Measurements from ENCODE around the gene ZSCAN31. TPM values are rescaled to one million over a fixed set of nuclear protein-coding genes. Genes with fewer than 3 reads are reported as not detected.
A peak's percentile ranks its signal among the peaks of the same experiment; 100 is the strongest.
"Not testable (repeated sequence)": the region's sequence is repeated elsewhere in the genome, so short reads cannot be mapped to it uniquely, and the experiment has no call there.

Gene ZSCAN31
- total RNA-seq, 1 experiment from 2014 or later: 4.3 TPM

- DNase-seq (ENCODE audit: low read depth): no peak
These were observed 12.0 kb downstream of the ZSCAN31 start for GRCh38 chr6:28323813-28324424.

- DNase-seq (ENCODE audit: low read depth): no peak
These were observed 13.3 kb downstream of the ZSCAN31 start for GRCh38 chr6:28322661-28323060.

- DNase-seq (ENCODE audit: low read depth): peak; percentile 55
These were observed 18.1 kb downstream of the ZSCAN31 start for GRCh38 chr6:28317866-28318265.

GRCh38 chr6:28315628-28316027 lies 20.3 kb downstream of the ZSCAN31 start:
- no peak for DNase-seq (ENCODE audit: low read depth)

- no peak for DNase-seq (ENCODE audit: low read depth)
These were observed 23.0 kb downstream of the ZSCAN31 start for GRCh38 chr6:28312939-28313338.

- no peak for DNase-seq (ENCODE audit: low read depth)
These were observed 24.7 kb downstream of the ZSCAN31 start for GRCh38 chr6:28311139-28311823.

GRCh38 chr6:28306363-28306762 lies 29.6 kb downstream of the ZSCAN31 start:
- DNase-seq (ENCODE audit: low read depth): not testable (repeated sequence)

GRCh38 chr6:28303570-28303969 lies 32.4 kb downstream of the ZSCAN31 start:
- DNase-seq (ENCODE audit: low read depth): no peak

- DNase-seq (ENCODE audit: low read depth): no peak
These were observed 39.4 kb downstream of the ZSCAN31 start for GRCh38 chr6:28296520-28297060.

- no peak for DNase-seq (ENCODE audit: low read depth)
These were observed 40.6 kb downstream of the ZSCAN31 start for GRCh38 chr6:28295326-28295725.

- no peak for DNase-seq (ENCODE audit: low read depth)
These were observed 44.4 kb downstream of the ZSCAN31 start for GRCh38 chr6:28291573-28291972.

GRCh38 chr6:28282926-28283325 lies 53.0 kb downstream of the ZSCAN31 start:
- no peak for DNase-seq (ENCODE audit: low read depth)

- DNase-seq (ENCODE audit: low read depth): peak; percentile 74
These were observed 54.5 kb downstream of the ZSCAN31 start, which contains the start of gene PGBD1 for GRCh38 chr6:28281288-28282064. Gene PGBD1 (plus strand): TSS chr6:28281572. CDS start chr6:28283814, 2,242 bp downstream.

GRCh38 chr6:28280595-28281287 lies 55.2 kb downstream of the ZSCAN31 start:
- no peak for DNase-seq (ENCODE audit: low read depth)

GRCh38 chr6:28277746-28278145 lies 58.2 kb downstream of the ZSCAN31 start:
- no peak for DNase-seq (ENCODE audit: low read depth)

GRCh38 chr6:28274888-28275287 lies 61.1 kb downstream of the ZSCAN31 start:
- no peak for DNase-seq (ENCODE audit: low read depth)

Small RNAs within 50 kb of the gene (small RNA-seq; reads per million reads assigned to genes)
- not detected for gene AL021997.1
- not detected for gene AL021997.2

Other genes starting within 250 kb of the ZSCAN31 start
- gene ZSCAN16, start 211.5 kb downstream of the ZSCAN31 start, total RNA-seq (2014; rRNA removed; shearing (Covaris generic)): 1.6 and 3.2 TPM in 2 replicates
- gene ZKSCAN8, start 194.3 kb downstream of the ZSCAN31 start, total RNA-seq (2014; rRNA removed; shearing (Covaris generic)): 6.9 and 9.6 TPM in 2 replicates
- 6.5 and 10.7 TPM in 2 replicates for gene ZSCAN9, start 110.9 kb downstream of the ZSCAN31 start, total RNA-seq (2014; rRNA removed; shearing (Covaris generic))
- 3.2 and 4.8 TPM in 2 replicates for gene ZKSCAN4, start 83.9 kb downstream of the ZSCAN31 start, total RNA-seq (2014; rRNA removed; shearing (Covaris generic))
- not detected in 2 replicates for gene NKAPL, start 76.9 kb downstream of the ZSCAN31 start, total RNA-seq (2014; rRNA removed; shearing (Covaris generic))
- 11.1 and 14.5 TPM in 2 replicates for gene ZSCAN26, start 69.0 kb downstream of the ZSCAN31 start, total RNA-seq (2014; rRNA removed; shearing (Covaris generic))
- 6.1 and 6.2 TPM in 2 replicates for gene PGBD1, start 54.6 kb downstream of the ZSCAN31 start, total RNA-seq (2014; rRNA removed; shearing (Covaris generic))
- gene ZKSCAN3, start 13.8 kb upstream of the ZSCAN31 start, total RNA-seq (2014; rRNA removed; shearing (Covaris generic)): 2.9 and 3.4 TPM in 2 replicates
- gene ZSCAN12, start 63.6 kb upstream of the ZSCAN31 start, total RNA-seq (2014; rRNA removed; shearing (Covaris generic)): 3.1 and 3.8 TPM in 2 replicates
- 0.43 and 0.84 TPM in 2 replicates for gene ZSCAN23, start 107.3 kb upstream of the ZSCAN31 start, total RNA-seq (2014; rRNA removed; shearing (Covaris generic))
- gene GPX6, start 179.6 kb upstream of the ZSCAN31 start, total RNA-seq (2014; rRNA removed; shearing (Covaris generic)): not detected in 2 replicates
- not detected in 2 replicates for gene GPX5, start 189.7 kb upstream of the ZSCAN31 start, total RNA-seq (2014; rRNA removed; shearing (Covaris generic))